K562 (cell line): ENCODE measurements around the gene SIRPG. TPM values are rescaled to one million over a fixed set of nuclear protein-coding genes. Genes with fewer than 3 reads are reported as not detected.

Experiments
- ATAC-seq: fragments of 200-7000 bp; cut with Tn5 transposase; 3 replicates; pipeline ENCODE4 v1.9.1; 2020; ENCODE audit warnings: moderate library complexity
- BruUV-seq: library from RNA; stranded (reverse); fragments of 400-500 nt; replicated peaks from 2 replicates; lab custom pipeline; 2021; lab: Mats Ljungman, UMichigan
- CTCF ChIA-PET: fragments of 300-600 bp; formaldehyde crosslinking; extraction: SDS; loops from one replicate; lab custom pipeline; 2021; ENCODE audit warnings: low intra/inter-chr PET ratio; lab: Yijun Ruan, JAX
- POLR2A ChIA-PET: fragments of 300-600, 350-650 bp; sonication (Branson Sonifier 250); formaldehyde crosslinking; extraction: SDS; loops from one replicate; lab custom pipeline; 2021; ENCODE audit warnings: antibody characterized with exemption, inconsistent platforms; lab: Yijun Ruan, JAX
- DNase-seq, 4 experiments: peaks; one replicate each; pipeline versions ENCODE4 v3.0.0 to v3.0.0-alpha.2; 2011 to 2018; ENCODE audit warnings: low spot score in 3 of 4, mixed read lengths in 3 of 4; ENCODE audit errors: extremely low read depth in 1 of 4
- FAIRE-seq: peaks from 2 replicates; lab custom pipeline; 2011; peaks lifted over from hg19 to GRCh38; lab: Jason Lieb, UNC
- H2AFZ ChIP-seq: 2 replicates; pipeline ENCODE4 v1.6.0; 2011; ENCODE audit warnings: low read depth, low read length, control low read depth, inconsistent platforms
- H3K27ac ChIP-seq: fragments of 200-600 bp; 3 replicates; pipeline ENCODE4 v1.8.0; 2011; ENCODE audit warnings: low read depth, mild to moderate bottlenecking, control low read depth, inconsistent platforms, low read length, moderate library complexity, mixed read lengths; ENCODE audit errors: extremely low read depth
- H3K27me3 ChIP-seq, 2 experiments: fragments of 300-600 bp in 1 of 2; 2 replicates in 1 of 2; 3 replicates in 1 of 2; pipeline versions ENCODE4 v1.6.0 to v1.8.0; 2011; ENCODE audit warnings: inconsistent platforms in 2 of 2, low read length in 2 of 2, mild to moderate bottlenecking in 1 of 2, mixed read lengths in 1 of 2, moderate library complexity in 1 of 2; ENCODE audit not compliant: control insufficient read depth in 2 of 2, insufficient read depth in 2 of 2
- H3K36me3 ChIP-seq: fragments of 300-600 bp; 3 replicates; pipeline ENCODE4 v1.8.0; 2011; ENCODE audit warnings: mild to moderate bottlenecking, low read length, inconsistent platforms; ENCODE audit not compliant: control insufficient read depth, insufficient read depth
- H3K4me1 ChIP-seq, 2 experiments: fragments of 200-600 bp in 1 of 2; replicated peaks in 1 of 2; 2 replicates in 1 of 2; 3 replicates in 1 of 2; pipeline versions ENCODE4 v1.5.1 to v1.8.0; 2011; ENCODE audit warnings: inconsistent platforms in 2 of 2, low read length in 2 of 2, mild to moderate bottlenecking in 1 of 2, mixed read lengths in 1 of 2, moderate library complexity in 1 of 2; ENCODE audit not compliant: control insufficient read depth in 2 of 2, insufficient read depth in 2 of 2
- H3K4me2 ChIP-seq: 2 replicates; pipeline ENCODE4 v1.6.1; 2011; ENCODE audit warnings: low read length, control low read depth, inconsistent platforms, mixed read lengths; ENCODE audit not compliant: insufficient read depth
- H3K4me3 ChIP-seq: fragments of 200-600 bp; sonication (generic), shearing (Covaris generic); 2 replicates; pipeline ENCODE4 v1.5.1; 2016; ENCODE audit warnings: control low read depth, inconsistent platforms
- H3K79me2 ChIP-seq: fragments of 200-600 bp; 3 replicates; pipeline ENCODE4 v1.8.0; 2011; ENCODE audit warnings: low read length, inconsistent platforms; ENCODE audit not compliant: control insufficient read depth, insufficient read depth
- H3K9ac ChIP-seq, 2 experiments: 2 replicates each; pipeline versions ENCODE4 v1.6.0 to v1.6.1; 2011; ENCODE audit warnings: low read depth in 2 of 2, low read length in 2 of 2, control low read depth in 1 of 2, inconsistent platforms in 1 of 2, mild to moderate bottlenecking in 1 of 2, mixed read lengths in 1 of 2; ENCODE audit not compliant: insufficient read depth in 1 of 2
- H3K9me1 ChIP-seq: one replicate; pipeline ENCODE4 v1.6.0; 2011; ENCODE audit warnings: inconsistent platforms, mild to moderate bottlenecking, low read length, moderate library complexity; ENCODE audit not compliant: control insufficient read depth, insufficient read depth
- H3K9me3 ChIP-seq: replicated peaks from 2 replicates; pipeline ENCODE4 v1.5.1; 2011; ENCODE audit warnings: low read depth, low read length, inconsistent platforms; ENCODE audit not compliant: control insufficient read depth, insufficient read depth
- H4K20me1 ChIP-seq: replicated peaks from 2 replicates; pipeline ENCODE4 v1.6.1; 2011; ENCODE audit warnings: low read length, inconsistent platforms, mixed read lengths; ENCODE audit not compliant: control insufficient read depth, insufficient read depth
- BHLHE40 ChIP-seq: IDR thresholded peaks from 2 replicates; pipeline ENCODE4 v1.6.1; 2011; ENCODE audit warnings: low read length, improper control_type of control experiment
- CXXC5 ChIP-seq: fragments of 250-450 bp; sonication (Bioruptor Pico); IDR thresholded peaks from 2 replicates; pipeline ENCODE4 v1.8.0; 2022; ENCODE audit warnings: inconsistent platforms, mild to moderate bottlenecking, moderate library complexity
- DNMT1 ChIP-seq: fragments of 450-650 bp; IDR thresholded peaks from 2 replicates; pipeline ENCODE4 v1.6.1; 2016; ENCODE audit warnings: antibody characterized with exemption, mild to moderate bottlenecking
- PRPF4 ChIP-seq: fragments of 200-400 bp; formaldehyde crosslinking; IDR thresholded peaks from one replicate; pipeline ENCODE4 v1.6.1; 2017; ENCODE audit warnings: low read length, low read depth, mild to moderate bottlenecking; ENCODE audit not compliant: insufficient read depth, poor library complexity, severe bottlenecking
- RBM17 ChIP-seq: fragments of 200-400 bp; formaldehyde crosslinking; IDR thresholded peaks from 2 replicates; pipeline ENCODE4 v1.6.1; 2017; ENCODE audit warnings: low read depth, mild to moderate bottlenecking, low read length, borderline replicate concordance
- RFX7 ChIP-seq: fragments of 250-450 bp; sonication (Bioruptor Pico); IDR thresholded peaks from 2 replicates; pipeline ENCODE4 v1.5.1; 2021; ENCODE audit warnings: mild to moderate bottlenecking
- TBP ChIP-seq: optimal IDR thresholded peaks from 2 replicates; pipeline ENCODE3; 2011; ENCODE audit warnings: low read depth, low read length, improper control_type of control experiment
- TCF15 ChIP-seq: fragments of 250-450 bp; sonication (Bioruptor Pico); IDR thresholded peaks from 2 replicates; pipeline ENCODE4 v1.8.0; 2022; ENCODE audit warnings: moderate library complexity, mild to moderate bottlenecking, inconsistent platforms
- TSHZ1 ChIP-seq: fragments of 250-450 bp; sonication (Bioruptor Pico); IDR thresholded peaks from 2 replicates; pipeline ENCODE4 v1.4.0; 2020; ENCODE audit warnings: mild to moderate bottlenecking, moderate library complexity
- ZNF766 ChIP-seq: fragments of 200-800 bp; sonication (Bioruptor generic); conservative IDR thresholded peaks from 2 replicates; pipeline ENCODE4 v1.6.1; 2016; ENCODE audit warnings: missing genetic modification characterization, missing compliant biosample characterization
- WGBS: fragments of 100-300 bp; shearing (Covaris generic); methylation state at CpG from one replicate; pipeline ENCODE4 v1.1.6; 2016; ENCODE audit warnings: low coverage, mixed read lengths; ENCODE audit not compliant: insufficient coverage; ENCODE audit errors: missing lambda C conversion rate; 5-methylcytosine and 5-hydroxymethylcytosine counted together
- in situ Hi-C: fragments of 300-500 bp; cut with MboI; formaldehyde crosslinking; loops from 4 replicates; pipeline ENCODE4 v1.15.0; 2018; ENCODE audit warnings: inconsistent platforms, mixed read lengths
- intact Hi-C: fragments of 100-400 bp; cut with micrococcal nuclease; formaldehyde crosslinking; loops from 2 replicates; pipeline ENCODE4 v1.14.2; 2022
- polyA plus RNA-seq, 8 experiments: library from polyadenylated mRNA; depleted of rRNA in 4 of 8; stranded (reverse) in 5 of 8; unstranded in 3 of 8; fragments of >200 nt; fragmentation: Nextera tagmentation in 2 of 8; fragmentation: Illumina TruSeq in 1 of 8; extraction: Ambion mirVana in 2 of 8; extraction: Trizol in 1 of 8; gene quantifications; 2 replicates each; pipeline versions ENCODE4 v1.2.1 to v1.2.3, GENCODE V29; 2011 to 2014; ENCODE audit warnings: inconsistent platforms in 1 of 8, missing spikeins in 1 of 8
- total RNA-seq, 7 experiments: library from RNA; depleted of rRNA in 6 of 7; stranded (reverse); fragments of >200 nt in 6 of 7; fragmentation: Illumina TruSeq in 2 of 7; extraction: Trizol in 2 of 7; gene quantifications; 2 replicates each; pipeline versions ENCODE4 v1.2.1 to v1.2.3, GENCODE V29; 2011 to 2021; ENCODE audit warnings: low replicate concordance in 1 of 7

SIRPG gene
- total and polyA plus RNA-seq, 9 of the 15 experiments (the other 6 are each of a cell fraction or from before 2014, with no cell fraction given) = not detected

GRCh38 chr20:1684872-1685271 is 27.3 kb upstream of the SIRPG start:
- Histone ChIP-seq H3K4me3 (no peak overlapping the region), H3K4me2 (no peak overlapping the region), H3K9ac (no peak overlapping the region), H3K27ac (no peak overlapping the region), H3K27me3 (no peaks in the 10 kb centered on the region; a peak in 1 of 5 replicates), H2AFZ (no peak overlapping the region), H3K9me1 (peaks cover 2% of the 10 kb centered on the region), H4K20me1 (no peaks in the 10 kb centered on the region), H3K79me2 (no peaks in the 10 kb centered on the region), H3K4me1 (no peaks in the 10 kb centered on the region), H3K36me3 (no peaks in the 10 kb centered on the region), H3K9me3 (no peaks in the 10 kb centered on the region)
- DNase-seq = no peak
- ChIA-PET CTCF (no interaction called here), POLR2A (interaction anchor here (0.6 to 0.9 kb wide), 4 partner anchors 20 to 117 kb away, joined by 3 to 4 read pairs (median 3); no protein-coding TSS in a partner anchor)
- FAIRE-seq = no peak
- intact Hi-C loops = no loop called here
- no peak for ATAC-seq
- in situ Hi-C loops = no loop called here
- 0% methylated on average over 1 of the region's 1 CpG for whole genome bisulfite sequencing
- BruUV-seq = no TSS peak
- TF ChIP-seq TBP (no peak), RBM17 (no peak), BHLHE40 (no peak), TSHZ1 (CRISPR knock-in tag) (no peak), RFX7 (CRISPR knock-in tag) (no peak), CXXC5 (CRISPR knock-in tag) (no peak), PRPF4 (no peak), TCF15 (CRISPR knock-in tag) (no peak), ZNF766 (CRISPR knock-in tag) (no peak), DNMT1 (no peak)
